ENCODE measurements around the gene NF1. TPM values are rescaled to one million over a fixed set of nuclear protein-coding genes. Genes with fewer than 3 reads are reported as not detected.

The NF1 gene
- total RNA-seq, 1 experiment from 2014 or later = 33.6 TPM

GRCh38 chr17:31417051-31417792, 322.4 kb downstream of the NF1 start:
- no peak for DNase-seq (ENCODE audit: extremely low read depth, low read depth)

GRCh38 chr17:31418773-31419350, 324.1 kb downstream of the NF1 start:
- DNase-seq (ENCODE audit: extremely low read depth, low read depth) = no peak

DNA sequence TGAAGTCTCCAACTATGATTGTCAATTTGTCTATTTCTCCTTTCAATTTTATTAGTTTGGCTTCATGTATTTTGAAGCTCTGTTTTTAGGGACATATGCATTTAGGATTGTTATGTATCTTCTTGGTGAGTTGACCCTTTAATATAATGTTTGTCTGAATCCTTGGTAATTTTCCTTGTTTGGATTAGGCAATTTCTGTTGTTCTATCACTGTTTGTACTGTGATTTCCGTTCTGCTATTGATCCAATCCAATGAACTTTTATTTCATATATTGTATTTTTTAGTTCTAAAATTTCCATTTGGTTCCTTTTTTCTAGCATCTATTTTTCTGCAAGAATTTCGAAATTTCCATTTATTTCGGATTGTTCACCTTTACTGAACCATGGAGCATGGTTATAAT, 327.7 kb downstream of the NF1 start:
- no peak for DNase-seq (ENCODE audit: extremely low read depth, low read depth)

- DNase-seq (ENCODE audit: extremely low read depth, low read depth) = no peak
Measured at GRCh38 chr17:31424944-31425281, 330.1 kb downstream of the NF1 start.

DNA sequence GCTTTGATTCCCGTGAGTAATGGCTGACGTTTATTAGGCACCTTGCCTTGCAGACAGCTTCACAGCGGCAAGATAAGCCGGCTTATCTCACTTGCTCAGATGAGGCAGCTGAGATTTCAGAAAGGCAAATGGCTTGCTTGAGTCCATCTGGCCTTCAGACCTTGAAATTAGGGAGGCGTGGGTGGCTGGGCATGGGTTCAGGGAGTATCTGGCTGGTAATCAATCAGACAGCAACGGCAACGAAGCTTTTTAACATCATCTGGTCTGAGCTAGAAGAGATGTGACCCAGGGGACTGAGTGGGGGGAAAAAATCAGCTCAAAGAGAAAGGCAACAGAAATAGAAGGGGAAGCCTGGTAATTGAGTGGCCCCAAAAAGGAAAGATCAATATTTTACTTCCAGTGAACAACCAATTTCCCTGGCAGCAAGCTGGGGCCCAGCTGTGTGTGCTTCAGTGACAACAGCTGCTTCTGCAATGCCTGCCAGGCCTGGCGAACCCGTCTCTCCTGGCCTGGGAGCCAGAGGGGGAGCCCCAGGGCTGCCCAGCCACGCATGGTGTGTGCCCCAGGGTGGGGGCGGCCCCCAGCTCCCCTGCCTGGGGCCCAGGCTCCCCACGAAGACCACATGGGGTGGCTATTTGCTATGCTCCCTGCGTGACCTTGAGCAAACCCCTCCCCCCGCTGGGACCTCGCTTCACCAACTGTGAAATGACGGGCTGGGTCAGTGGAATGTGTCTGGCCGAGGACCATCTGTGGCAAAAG, 330.7 kb downstream of the NF1 start:
- DNase-seq (ENCODE audit: extremely low read depth, low read depth) = no peak

Small RNA genes lying within 50 kb of the gene (small RNA-seq; reads per million reads assigned to genes)
- 0 to 0.12 reads per million in 2 experiments for gene MIR4733

Other genes with a start within 250 kb of the NF1 start
- 21.5 and 29.4 TPM in 2 replicates for gene TEFM, start 188.7 kb upstream of the NF1 start, total RNA-seq (2014; rRNA removed; shearing (Covaris generic))
- gene ADAP2, start 173.0 kb upstream of the NF1 start, total RNA-seq (2014; rRNA removed; shearing (Covaris generic)) = 1.2 and 1.3 TPM in 2 replicates
- gene RNF135, start 123.9 kb upstream of the NF1 start, total RNA-seq (2014; rRNA removed; shearing (Covaris generic)) = 27.0 and 27.3 TPM in 2 replicates
- not detected in 2 replicates for gene OMG, start 202.3 kb downstream of the NF1 start, total RNA-seq (2014; rRNA removed; shearing (Covaris generic))
- 0.07 TPM in 1 of 2 replicates, not detected in the other for gene EVI2B, start 219.1 kb downstream of the NF1 start, total RNA-seq (2014; rRNA removed; shearing (Covaris generic))
- gene EVI2A, start 226.6 kb downstream of the NF1 start, total RNA-seq (2014; rRNA removed; shearing (Covaris generic)) = not detected in 2 replicates

All from NCI-H460 (cell line).